HEK293T (cell line): ENCODE measurements around the gene CKMT2.

Experiments used
- ARNT ChIP-seq: fragments of 450-650 bp; IDR thresholded peaks from 2 replicates; pipeline ENCODE4 v1.6.1; 2017; ENCODE audit warnings: mild to moderate bottlenecking
- BHLHE40 ChIP-seq: fragments of 450-650 bp; IDR thresholded peaks from 2 replicates; pipeline ENCODE4 v1.6.1; 2016; ENCODE audit warnings: mild to moderate bottlenecking, moderate library complexity, borderline replicate concordance
- FOXA1 ChIP-seq: fragments of 450-650 bp; IDR thresholded peaks from 2 replicates; pipeline ENCODE4 v1.6.1; 2016; ENCODE audit warnings: mild to moderate bottlenecking
- LEF1 ChIP-seq: fragments of 450-650 bp; IDR thresholded peaks from 2 replicates; pipeline ENCODE4 v1.6.1; 2017; ENCODE audit warnings: mild to moderate bottlenecking, borderline replicate concordance
- SP1 ChIP-seq: fragments of 450-650 bp; IDR thresholded peaks from 2 replicates; pipeline ENCODE4 v1.6.1; 2017
- SUZ12 ChIP-seq: fragments of 450-650 bp; IDR thresholded peaks from 2 replicates; pipeline ENCODE4 v1.6.1; 2016; ENCODE audit warnings: mild to moderate bottlenecking

DNA sequence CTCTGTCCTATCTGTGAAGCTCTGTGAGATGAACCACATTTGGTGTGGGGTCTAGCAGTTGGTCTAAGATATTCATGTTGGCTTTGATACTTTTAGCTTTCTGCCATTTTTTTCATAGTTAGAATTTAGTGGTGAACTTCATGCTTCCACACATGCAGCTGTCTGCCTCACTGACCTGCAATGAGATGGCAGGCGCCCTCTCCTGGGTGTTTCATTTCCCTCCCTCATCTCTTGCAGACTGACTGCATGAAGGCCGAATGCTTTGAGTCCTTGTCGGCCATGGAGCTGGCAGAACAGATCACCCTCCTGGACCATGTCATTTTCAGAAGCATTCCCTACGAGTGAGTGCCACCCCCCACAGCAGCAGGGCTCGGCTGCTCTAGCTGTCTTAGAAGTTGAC is 26.1 kb upstream of the CKMT2 start:
- TF ChIP-seq SP1: no peak
- TF ChIP-seq ARNT: no peak
- no peak for TF ChIP-seq FOXA1
- TF ChIP-seq SUZ12: no peak
- no peak for TF ChIP-seq LEF1
- no peak for TF ChIP-seq BHLHE40
